Nephron (organoid): Measurements from ENCODE around the gene VIT.

ENCODE experiments used
- H3K27ac Mint-ChIP-seq, 3 experiments: 2 replicates each; pipeline ENCODE4 v1.8.0; 2020; ENCODE audit warnings: mixed read lengths in 3 of 3, mild to moderate bottlenecking in 2 of 3, moderate library complexity in 1 of 3
- H3K27me3 Mint-ChIP-seq: 2 replicates; pipeline ENCODE4 v1.8.0; 2021; ENCODE audit warnings: low read depth, mild to moderate bottlenecking, moderate library complexity, mixed read lengths
- H3K36me3 Mint-ChIP-seq: 2 replicates; pipeline ENCODE4 v1.8.0; 2020; ENCODE audit warnings: low read depth, mixed read lengths
- H3K4me1 Mint-ChIP-seq: 2 replicates; pipeline ENCODE4 v1.8.0; 2020; ENCODE audit warnings: mixed read lengths
- H3K4me3 Mint-ChIP-seq, 3 experiments: 2 replicates each; pipeline ENCODE4 v1.8.0; 2020; ENCODE audit warnings: mild to moderate bottlenecking in 3 of 3, mixed read lengths in 3 of 3, moderate library complexity in 2 of 3
- H3K9me3 Mint-ChIP-seq: 2 replicates; pipeline ENCODE4 v1.8.0; 2020; ENCODE audit warnings: mixed read lengths
- CTCF ChIP-seq, 3 experiments: fragments of 200-600 bp; sonication (generic); IDR thresholded peaks; one replicate each; pipeline ENCODE4 v1.5.0; 2021; ENCODE audit warnings: antibody characterized with exemption in 3 of 3; ENCODE audit not compliant: unreplicated experiment in 3 of 3

The VIT gene

GRCh38 chr2:36657703-36658102 lies 38.8 kb upstream of the VIT start:
- Mint-ChIP-seq H3K9me3 (no peaks in the 10 kb centered on the region), H3K4me3 (no peak overlapping the region), H3K4me1 (no peaks in the 10 kb centered on the region), H3K36me3 (no peaks in the 10 kb centered on the region), H3K27me3 (no peaks in the 10 kb centered on the region), H3K27ac (no peak overlapping the region)
- TF ChIP-seq CTCF (IDR thresholded peaks at IDR 0.05; ENCODE audit: unreplicated experiment in 3 of 3): no peak

GRCh38 chr2:36658277-36658748 lies 38.2 kb upstream of the VIT start:
- no peak for TF ChIP-seq CTCF (IDR thresholded peaks at IDR 0.05; ENCODE audit: unreplicated experiment in 3 of 3)
- H3K36me3 Mint-ChIP-seq: no peaks in the 10 kb centered on the region
- H3K4me1 Mint-ChIP-seq: no peaks in the 10 kb centered on the region
- H3K27ac Mint-ChIP-seq: no peak overlapping the region
- no peak overlapping the region for H3K4me3 Mint-ChIP-seq
- no peaks in the 10 kb centered on the region for H3K27me3 Mint-ChIP-seq
- no peaks in the 10 kb centered on the region for H3K9me3 Mint-ChIP-seq

GRCh38 chr2:36659218-36659617 lies 37.3 kb upstream of the VIT start:
- H3K4me1 Mint-ChIP-seq: no peaks in the 10 kb centered on the region
- no peak overlapping the region for H3K4me3 Mint-ChIP-seq
- no peak overlapping the region for H3K27ac Mint-ChIP-seq
- H3K36me3 Mint-ChIP-seq: no peaks in the 10 kb centered on the region
- H3K27me3 Mint-ChIP-seq: no peaks in the 10 kb centered on the region
- no peaks in the 10 kb centered on the region for H3K9me3 Mint-ChIP-seq
- TF ChIP-seq CTCF (IDR thresholded peaks at IDR 0.05; ENCODE audit: unreplicated experiment in 3 of 3): no peak

GRCh38 chr2:36659872-36660312 lies 36.6 kb upstream of the VIT start:
- no peak for TF ChIP-seq CTCF (IDR thresholded peaks at IDR 0.05; ENCODE audit: unreplicated experiment in 3 of 3)
- H3K27me3 Mint-ChIP-seq: no peaks in the 10 kb centered on the region
- H3K4me3 Mint-ChIP-seq: no peak overlapping the region
- H3K9me3 Mint-ChIP-seq: no peaks in the 10 kb centered on the region
- H3K4me1 Mint-ChIP-seq: no peaks in the 10 kb centered on the region
- H3K27ac Mint-ChIP-seq: no peak overlapping the region
- no peaks in the 10 kb centered on the region for H3K36me3 Mint-ChIP-seq

GRCh38 chr2:36662638-36663037 lies 33.9 kb upstream of the VIT start:
- TF ChIP-seq CTCF (IDR thresholded peaks at IDR 0.05; ENCODE audit: unreplicated experiment in 3 of 3): no peak
- Mint-ChIP-seq H3K27ac (no peak overlapping the region), H3K4me1 (no peaks in the 10 kb centered on the region), H3K9me3 (no peaks in the 10 kb centered on the region), H3K27me3 (no peaks in the 10 kb centered on the region), H3K4me3 (no peak overlapping the region), H3K36me3 (no peaks in the 10 kb centered on the region)

GRCh38 chr2:36663295-36663694 lies 33.2 kb upstream of the VIT start:
- Mint-ChIP-seq H3K4me3 (no peak overlapping the region), H3K27me3 (no peaks in the 10 kb centered on the region), H3K36me3 (no peaks in the 10 kb centered on the region), H3K9me3 (no peaks in the 10 kb centered on the region), H3K27ac (no peak overlapping the region), H3K4me1 (no peaks in the 10 kb centered on the region)
- no peak for TF ChIP-seq CTCF (IDR thresholded peaks at IDR 0.05; ENCODE audit: unreplicated experiment in 3 of 3)
